ENCODE measurements around the gene PGM2L1.

The PGM2L1 gene

DNA sequence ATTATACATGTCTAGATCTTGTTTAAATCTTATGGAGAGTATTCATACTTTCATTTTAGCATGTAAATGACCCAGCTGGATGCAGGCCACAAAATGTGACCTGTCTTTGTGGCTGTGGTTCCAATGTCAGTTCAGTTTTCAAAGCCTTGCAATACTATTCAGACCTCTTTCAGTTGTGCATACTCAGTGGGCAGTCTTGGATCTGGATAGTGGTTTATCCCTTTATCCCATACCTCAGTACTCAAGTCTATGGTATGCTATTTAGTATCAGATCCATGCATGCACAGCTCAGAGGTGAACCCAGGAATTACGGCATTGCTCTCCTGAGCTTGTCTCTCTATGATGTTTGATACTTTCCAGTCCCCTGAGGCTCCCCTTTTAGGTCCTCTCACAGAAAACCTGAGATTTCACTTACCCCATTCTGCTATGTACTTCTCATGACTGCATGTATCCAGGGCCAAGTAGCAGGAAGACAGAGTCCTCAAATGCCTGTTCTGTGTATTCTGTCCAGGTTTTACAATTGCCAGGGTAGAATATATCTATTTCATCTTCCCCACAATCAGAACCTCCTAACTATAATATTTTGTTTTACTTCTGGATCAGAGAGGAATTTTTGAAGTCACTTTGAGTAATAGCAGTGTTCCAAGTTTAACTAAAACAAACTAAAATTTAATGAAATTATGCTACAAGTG lies 79.8 kb downstream of the PGM2L1 start:
- no peak overlapping the region for H3K4me3 ChIP-seq (ENCODE audit: low read depth, low read length)
- TF ChIP-seq MAX (IDR thresholded peaks at IDR 0.05; ENCODE audit: low read depth, low read length) (no peak), POLR2A (IDR thresholded peaks at IDR 0.05; ENCODE audit: extremely low read depth, insufficient read length) (no peak), MYC (IDR thresholded peaks at IDR 0.05; ENCODE audit: low read depth, low read length) (no peak), CTCF (IDR thresholded peaks at IDR 0.05; ENCODE audit: low read depth, low read length) (no peak)
- DNase-seq (ENCODE audit: low read depth), result no peak

- DNase-seq (ENCODE audit: low read depth), result no peak
- H3K4me3 ChIP-seq (ENCODE audit: low read depth, low read length), result no peak overlapping the region
- TF ChIP-seq MAX (IDR thresholded peaks at IDR 0.05; ENCODE audit: low read depth, low read length) (no peak), POLR2A (IDR thresholded peaks at IDR 0.05; ENCODE audit: extremely low read depth, insufficient read length) (no peak), CTCF (IDR thresholded peaks at IDR 0.05; ENCODE audit: low read depth, low read length) (no peak), MYC (IDR thresholded peaks at IDR 0.05; ENCODE audit: low read depth, low read length) (no peak)
These were observed 81.3 kb downstream of the PGM2L1 start for GRCh38 chr11:74316772-74317505.

DNA sequence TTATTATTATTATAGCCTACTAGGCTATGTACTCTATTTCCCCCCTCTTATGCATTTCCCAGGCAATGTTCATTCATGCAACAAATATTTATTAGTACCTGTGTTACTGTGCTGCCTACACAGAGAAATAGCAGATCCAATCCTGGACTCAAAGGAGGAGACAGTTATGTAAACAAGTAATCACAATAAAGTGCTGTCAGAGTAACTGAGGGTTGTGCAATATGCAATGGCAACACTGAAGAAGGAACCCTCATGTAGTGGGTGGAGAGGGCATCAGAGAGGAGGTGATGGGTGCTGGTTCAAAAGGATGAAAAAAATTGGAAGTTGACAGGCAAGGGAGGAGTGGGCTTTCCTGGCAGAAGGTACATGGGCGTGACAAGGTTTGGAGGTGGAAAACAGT lies 85.9 kb downstream of the PGM2L1 start:
- no peak overlapping the region for H3K4me3 ChIP-seq (ENCODE audit: low read depth, low read length)
- TF ChIP-seq MYC (IDR thresholded peaks at IDR 0.05; ENCODE audit: low read depth, low read length), result no peak
- TF ChIP-seq POLR2A (IDR thresholded peaks at IDR 0.05; ENCODE audit: extremely low read depth, insufficient read length), result no peak
- peak; percentile 39 for DNase-seq (ENCODE audit: low read depth)

GRCh38 chr11:74311352-74311926 lies 86.8 kb downstream of the PGM2L1 start, which contains the start of gene P4HA3:
P4HA3 (minus strand) TSS chr11:74311640; CDS start chr11:74311611, 29 bp downstream.
- TF ChIP-seq MAX (IDR thresholded peaks at IDR 0.05; ENCODE audit: low read depth, low read length) (no peak), MYC (IDR thresholded peaks at IDR 0.05; ENCODE audit: low read depth, low read length) (no peak), CTCF (IDR thresholded peaks at IDR 0.05; ENCODE audit: low read depth, low read length) (no peak), POLR2A (IDR thresholded peaks at IDR 0.05; ENCODE audit: extremely low read depth, insufficient read length) (no peak)
- peak within 1 kb of the TSS; percentile 10 for H3K4me3 ChIP-seq (ENCODE audit: low read depth, low read length)
- peak; percentile 69 for DNase-seq (ENCODE audit: low read depth)

- peak overlapping the region; percentile 10 for H3K4me3 ChIP-seq (ENCODE audit: low read depth, low read length)
- DNase-seq (ENCODE audit: low read depth), result no peak
- TF ChIP-seq CTCF (IDR thresholded peaks at IDR 0.05; ENCODE audit: low read depth, low read length) (no peak), MYC (IDR thresholded peaks at IDR 0.05; ENCODE audit: low read depth, low read length) (no peak), POLR2A (IDR thresholded peaks at IDR 0.05; ENCODE audit: extremely low read depth, insufficient read length) (no peak), MAX (IDR thresholded peaks at IDR 0.05; ENCODE audit: low read depth, low read length) (no peak)
These were observed 87.4 kb downstream of the PGM2L1 start for GRCh38 chr11:74310857-74311256.

- H3K4me3 ChIP-seq (ENCODE audit: low read depth, low read length), result no peak overlapping the region
- TF ChIP-seq CTCF (IDR thresholded peaks at IDR 0.05; ENCODE audit: low read depth, low read length) (no peak), MYC (IDR thresholded peaks at IDR 0.05; ENCODE audit: low read depth, low read length) (no peak), POLR2A (IDR thresholded peaks at IDR 0.05; ENCODE audit: extremely low read depth, insufficient read length) (no peak), MAX (IDR thresholded peaks at IDR 0.05; ENCODE audit: low read depth, low read length) (no peak)
- DNase-seq (ENCODE audit: low read depth), result no peak
These were observed 90.8 kb downstream of the PGM2L1 start for GRCh38 chr11:74307434-74307833.

Data from NB4 (cell line).